Measurements from ENCODE around the gene PRKAR2B. TPM values are rescaled to one million over a fixed set of nuclear protein-coding genes. Genes with fewer than 3 reads are reported as not detected.

Gene PRKAR2B
- total RNA-seq, 4 donors from 2014 or later: 7.1 to 22.8 (median 12.9) TPM

DNA sequence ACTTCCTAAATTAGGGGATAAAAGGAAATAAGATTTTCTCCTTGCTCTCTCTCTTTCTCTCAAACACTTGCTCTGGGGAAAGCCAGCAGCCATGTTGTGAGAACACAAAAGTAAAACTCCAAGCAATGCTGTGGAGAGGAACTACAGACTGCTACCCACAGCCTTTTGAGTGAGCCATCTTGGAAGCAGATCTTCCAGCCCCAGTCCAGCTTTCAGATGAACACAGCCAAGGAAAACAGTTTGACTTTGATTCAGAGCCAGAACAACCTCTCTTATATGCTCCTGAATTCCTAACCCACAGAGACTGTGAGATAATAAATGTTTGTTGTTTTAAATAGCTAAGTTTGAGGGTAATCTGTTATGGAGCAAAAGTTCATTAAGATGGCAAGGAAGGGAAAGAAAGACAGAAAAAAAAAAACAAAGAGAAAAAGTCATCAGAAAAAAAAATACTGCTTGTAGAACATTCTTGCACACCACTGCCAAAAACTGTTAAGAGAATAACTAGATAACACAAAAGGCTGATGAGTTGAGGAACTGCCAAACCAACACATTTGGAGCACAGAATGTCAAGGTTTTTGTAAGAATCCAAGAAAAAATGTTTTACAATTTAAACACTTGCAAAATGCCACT is 20.9 kb upstream of the PRKAR2B start:
- Histone ChIP-seq H3K9me3 (no peaks in the 10 kb centered on the region), H3K36me3 (no peaks in the 10 kb centered on the region)

DNA sequence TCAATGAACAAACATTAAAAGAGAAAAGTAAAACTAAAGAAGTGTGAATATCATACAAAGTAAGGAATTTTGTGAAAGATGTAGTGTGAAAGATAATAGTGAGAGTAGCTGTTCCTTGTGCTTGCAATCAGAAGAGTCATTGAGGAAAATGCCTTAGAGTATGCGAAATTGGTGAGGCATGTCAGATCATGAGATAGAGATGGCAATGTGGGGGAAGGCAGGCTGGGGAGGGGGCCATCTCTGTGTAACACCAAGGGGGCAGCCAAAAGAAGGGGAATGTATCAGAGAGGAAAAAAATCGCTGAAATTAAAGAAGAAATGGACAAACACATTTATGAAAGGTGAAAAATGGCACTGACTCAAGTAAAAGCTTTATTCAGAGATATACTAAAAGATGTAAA is 19.6 kb upstream of the PRKAR2B start:
- no peak for TF ChIP-seq POLR2AphosphoS5 (IDR thresholded peaks at IDR 0.05)
- TF ChIP-seq, protein P1, sequence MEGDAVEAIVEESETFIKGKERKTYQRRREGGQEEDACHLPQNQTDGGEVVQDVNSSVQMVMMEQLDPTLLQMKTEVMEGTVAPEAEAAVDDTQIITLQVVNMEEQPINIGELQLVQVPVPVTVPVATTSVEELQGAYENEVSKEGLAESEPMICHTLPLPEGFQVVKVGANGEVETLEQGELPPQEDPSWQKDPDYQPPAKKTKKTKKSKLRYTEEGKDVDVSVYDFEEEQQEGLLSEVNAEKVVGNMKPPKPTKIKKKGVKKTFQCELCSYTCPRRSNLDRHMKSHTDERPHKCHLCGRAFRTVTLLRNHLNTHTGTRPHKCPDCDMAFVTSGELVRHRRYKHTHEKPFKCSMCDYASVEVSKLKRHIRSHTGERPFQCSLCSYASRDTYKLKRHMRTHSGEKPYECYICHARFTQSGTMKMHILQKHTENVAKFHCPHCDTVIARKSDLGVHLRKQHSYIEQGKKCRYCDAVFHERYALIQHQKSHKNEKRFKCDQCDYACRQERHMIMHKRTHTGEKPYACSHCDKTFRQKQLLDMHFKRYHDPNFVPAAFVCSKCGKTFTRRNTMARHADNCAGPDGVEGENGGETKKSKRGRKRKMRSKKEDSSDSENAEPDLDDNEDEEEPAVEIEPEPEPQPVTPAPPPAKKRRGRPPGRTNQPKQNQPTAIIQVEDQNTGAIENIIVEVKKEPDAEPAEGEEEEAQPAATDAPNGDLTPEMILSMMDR (IDR thresholded peaks at IDR 0.05): no peak
- no peak for TF ChIP-seq EP300 (IDR thresholded peaks at IDR 0.05; ENCODE audit: low read depth)
- no peak for TF ChIP-seq POLR2A (IDR thresholded peaks at IDR 0.05)
- Histone ChIP-seq H3K36me3 (no peaks in the 10 kb centered on the region), H3K27me3 (no peaks in the 10 kb centered on the region), H3K27ac (no peak overlapping the region), H3K9me3 (no peaks in the 10 kb centered on the region), H3K4me3 (no peak overlapping the region), H3K4me1 (no peaks in the 10 kb centered on the region)
- intact Hi-C loops (cut with DNase I; ENCODE audit: low total_unique reads) (loop anchor here (5.0 kb wide), 1 partner anchor 617 kb away; no protein-coding TSS in a partner anchor), in situ Hi-C loops (cut with MboI; ENCODE audit: low pct_ligation_motif_present in 1 of 4, low pct_unique_long_range_greater_than_20kb in 1 of 4, low sequenced_read_pairs in 3 of 4) (no loop called here)
- WGBS, 2 donors (ENCODE audit: low coverage in 1 of 2): 88 to 100% methylated on average over 2 of the region's 2 CpGs
- DNase-seq: no peak

More for the DNA sequence above, 20.9 kb upstream of the PRKAR2B start:
- Histone ChIP-seq H3K27ac (no peak overlapping the region), H3K27me3 (no peaks in the 10 kb centered on the region), H3K4me3 (no peak overlapping the region), H3K4me1 (no peaks in the 10 kb centered on the region)
- no peak for DNase-seq
- TF ChIP-seq, protein P1 (IDR thresholded peaks at IDR 0.05): no peak
- TF ChIP-seq POLR2A (IDR thresholded peaks at IDR 0.05) (no peak), POLR2AphosphoS5 (IDR thresholded peaks at IDR 0.05) (no peak), EP300 (IDR thresholded peaks at IDR 0.05; ENCODE audit: low read depth) (no peak)
- in situ Hi-C loops (cut with MboI; ENCODE audit: low pct_ligation_motif_present in 1 of 4, low pct_unique_long_range_greater_than_20kb in 1 of 4, low sequenced_read_pairs in 3 of 4) (no loop called here), intact Hi-C loops (cut with DNase I; ENCODE audit: low total_unique reads) (no loop called here)

DNA sequence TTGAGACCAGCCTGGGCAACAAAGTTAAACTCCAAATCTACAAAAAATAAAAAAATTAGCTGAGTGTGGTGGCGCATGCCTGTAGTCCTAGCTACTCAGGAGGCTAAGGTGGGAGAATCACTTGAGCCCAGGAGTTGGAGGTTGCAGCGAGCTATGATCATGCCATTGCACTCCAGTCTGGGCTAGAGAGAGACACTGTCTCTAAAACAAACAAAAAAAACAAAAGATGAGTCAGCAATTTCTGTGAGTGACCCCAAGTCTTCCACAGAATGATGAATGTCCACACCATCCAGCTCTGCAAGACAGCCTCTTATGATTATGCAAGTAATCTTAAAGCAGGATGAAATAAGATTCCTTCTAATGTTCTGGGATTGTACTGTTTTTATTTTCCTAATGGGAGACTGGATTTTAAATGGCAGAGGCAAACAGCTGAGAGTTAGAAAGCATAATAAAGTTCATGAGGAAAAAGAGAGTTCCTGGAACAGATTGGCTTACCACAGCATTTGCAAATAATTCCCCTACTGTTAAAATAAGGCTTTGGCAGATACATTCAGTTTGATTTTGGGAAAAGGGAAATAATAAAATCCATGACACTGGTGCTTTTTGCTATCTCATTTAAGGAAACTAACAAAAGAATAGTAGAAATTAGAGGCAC is 18.9 kb upstream of the PRKAR2B start:
- WGBS, 2 donors (ENCODE audit: low coverage in 1 of 2): 84 to 93% methylated on average over 2 of the region's 2 CpGs
- Histone ChIP-seq H3K36me3 (no peaks in the 10 kb centered on the region), H3K27ac (peak overlapping the region in 1 of 4 donors; percentile 27), H3K4me3 (no peak overlapping the region), H3K4me1 (no peaks in the 10 kb centered on the region), H3K27me3 (no peaks in the 10 kb centered on the region), H3K9me3 (no peaks in the 10 kb centered on the region)
- intact Hi-C loops (cut with DNase I; ENCODE audit: low total_unique reads) (loop anchor here (5.0 kb wide), 1 partner anchor 617 kb away; no protein-coding TSS in a partner anchor), in situ Hi-C loops (cut with MboI; ENCODE audit: low pct_ligation_motif_present in 1 of 4, low pct_unique_long_range_greater_than_20kb in 1 of 4, low sequenced_read_pairs in 3 of 4) (no loop called here)
- TF ChIP-seq POLR2A (IDR thresholded peaks at IDR 0.05): no peak
- no peak for DNase-seq

DNA sequence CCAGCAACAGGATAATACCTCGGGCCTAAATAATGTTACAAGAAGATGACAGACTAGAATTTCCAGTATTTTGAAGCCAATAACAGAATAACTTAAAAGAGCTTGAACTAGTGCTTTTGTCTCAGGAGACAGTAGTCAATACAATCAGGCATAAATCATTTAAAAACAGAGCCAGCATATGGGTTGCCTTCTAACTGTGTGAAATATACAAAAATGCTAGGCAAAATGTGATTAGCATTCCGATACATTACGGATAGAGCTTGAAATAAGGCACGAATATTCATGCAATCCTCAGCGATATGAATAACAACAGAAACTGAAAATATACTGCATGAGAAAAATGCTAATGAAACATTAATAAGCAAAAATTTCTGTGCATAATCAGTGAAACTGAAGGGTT is 18.3 kb upstream of the PRKAR2B start:
- Histone ChIP-seq H3K36me3 (no peaks in the 10 kb centered on the region), H3K4me3 (no peak overlapping the region), H3K4me1 (no peaks in the 10 kb centered on the region), H3K9me3 (no peaks in the 10 kb centered on the region), H3K27ac (peak overlapping the region in 1 of 4 donors; percentile 27), H3K27me3 (no peaks in the 10 kb centered on the region)
- no peak for DNase-seq
- TF ChIP-seq, protein P1 (IDR thresholded peaks at IDR 0.05): no peak
- in situ Hi-C loops (cut with MboI; ENCODE audit: low pct_ligation_motif_present in 1 of 4, low pct_unique_long_range_greater_than_20kb in 1 of 4, low sequenced_read_pairs in 3 of 4) (no loop called here), intact Hi-C loops (cut with DNase I; ENCODE audit: low total_unique reads) (loop anchor here (5.0 kb wide), 1 partner anchor 616 kb away; no protein-coding TSS in a partner anchor)
- 75 to 80% methylated on average over 5 of the region's 5 CpGs for WGBS, 2 donors (ENCODE audit: low coverage in 1 of 2)

Measured in transverse colon (tissue), 4 donors.